HG03575 (cell line): ENCODE results near the gene DCXR.

Source experiments
- ATAC-seq: cut with Tn5 transposase; IDR thresholded peaks from one replicate; pipeline ENCODE4 v1.9.1; 2021; ENCODE audit not compliant: unreplicated experiment, insufficient number of reproducible peaks, low FRiP score; ENCODE audit errors: extremely low read depth

The DCXR gene

DNA sequence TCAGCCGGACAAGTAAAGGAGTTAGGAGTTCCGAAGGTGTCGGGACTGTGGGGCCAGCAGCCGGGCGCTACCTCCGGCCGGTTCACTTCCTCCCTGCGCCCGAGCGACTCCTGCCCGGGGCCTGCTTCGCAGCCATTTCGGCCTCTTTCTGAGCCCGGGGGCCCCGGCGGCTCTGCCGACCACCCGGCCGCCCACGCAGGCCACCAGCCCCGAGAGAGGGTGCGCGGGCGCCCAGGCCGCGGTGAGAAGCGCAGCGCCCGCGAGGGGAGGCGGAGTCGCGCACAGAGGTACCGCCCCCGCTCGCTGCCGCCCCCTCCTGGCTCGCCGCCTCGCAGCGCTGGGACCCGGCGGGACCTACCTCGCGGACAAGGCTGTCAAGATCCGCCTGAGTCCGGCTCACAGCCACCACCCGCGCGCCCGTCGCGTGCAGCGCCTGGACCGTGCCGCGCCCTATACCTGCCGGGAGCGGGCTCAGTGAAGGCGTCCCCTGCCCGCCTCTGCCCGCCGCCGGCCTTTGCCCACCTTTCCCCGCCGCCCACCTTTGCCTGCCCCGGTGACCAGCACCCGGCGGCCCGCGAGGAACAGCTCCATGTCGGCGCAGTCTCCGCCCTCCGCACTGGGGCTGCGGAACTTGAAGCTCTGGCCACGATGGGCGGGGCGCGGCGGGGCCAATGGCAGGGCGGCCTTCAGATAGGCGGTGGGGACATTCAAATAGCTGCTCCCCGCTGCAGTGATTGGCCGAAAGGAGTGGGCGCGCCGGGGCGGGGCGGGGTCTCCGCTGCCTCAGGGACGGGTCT is at the start of gene DCXR:
TSS of gene DCXR (minus strand) at position 606 of the 797 bp plus-strand sequence. CDS start at position 591, 15 bp downstream.
- ATAC-seq = peak; percentile 60

DNA sequence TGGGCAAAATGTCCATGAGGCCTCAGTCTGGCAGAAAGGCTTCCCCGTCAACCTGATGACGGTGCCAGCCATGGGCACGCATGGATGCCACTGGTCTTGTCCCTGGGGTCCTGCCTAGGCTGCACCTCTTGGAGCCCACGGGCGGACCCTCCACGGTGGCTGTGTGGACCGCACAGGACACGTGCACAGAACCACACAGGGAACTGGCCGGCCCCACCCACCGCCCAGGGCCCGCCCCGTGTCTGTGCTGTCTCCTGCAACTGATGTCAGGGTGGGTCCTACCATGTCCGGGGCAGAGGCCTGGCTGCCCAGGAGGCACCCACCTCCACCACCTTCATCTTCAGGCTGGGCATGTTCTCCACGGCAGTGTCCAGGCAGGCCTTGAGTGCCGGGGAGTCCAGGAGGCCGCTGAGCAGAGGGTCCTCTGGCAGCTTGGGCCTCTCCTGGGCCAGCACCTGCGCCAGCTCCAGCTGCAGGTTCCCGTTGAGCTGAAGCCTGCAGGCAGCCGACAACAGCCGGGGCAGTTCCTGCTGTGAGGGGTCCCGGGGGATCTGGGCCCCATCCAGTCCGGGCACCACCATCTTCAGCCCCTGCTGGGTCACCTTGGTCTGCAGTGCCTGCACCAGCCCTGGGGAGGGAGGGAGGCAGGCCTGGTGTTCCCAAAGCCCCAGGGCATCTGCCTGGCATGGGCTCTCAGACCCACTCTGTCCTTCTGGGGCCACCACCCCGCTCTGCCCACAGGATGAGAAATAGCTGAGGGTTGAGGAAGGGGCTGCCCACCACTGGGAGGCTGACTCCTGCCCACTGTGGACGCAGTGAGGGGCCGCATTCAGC is 48.7 kb upstream of the DCXR start:
- ATAC-seq = no peak

DNA sequence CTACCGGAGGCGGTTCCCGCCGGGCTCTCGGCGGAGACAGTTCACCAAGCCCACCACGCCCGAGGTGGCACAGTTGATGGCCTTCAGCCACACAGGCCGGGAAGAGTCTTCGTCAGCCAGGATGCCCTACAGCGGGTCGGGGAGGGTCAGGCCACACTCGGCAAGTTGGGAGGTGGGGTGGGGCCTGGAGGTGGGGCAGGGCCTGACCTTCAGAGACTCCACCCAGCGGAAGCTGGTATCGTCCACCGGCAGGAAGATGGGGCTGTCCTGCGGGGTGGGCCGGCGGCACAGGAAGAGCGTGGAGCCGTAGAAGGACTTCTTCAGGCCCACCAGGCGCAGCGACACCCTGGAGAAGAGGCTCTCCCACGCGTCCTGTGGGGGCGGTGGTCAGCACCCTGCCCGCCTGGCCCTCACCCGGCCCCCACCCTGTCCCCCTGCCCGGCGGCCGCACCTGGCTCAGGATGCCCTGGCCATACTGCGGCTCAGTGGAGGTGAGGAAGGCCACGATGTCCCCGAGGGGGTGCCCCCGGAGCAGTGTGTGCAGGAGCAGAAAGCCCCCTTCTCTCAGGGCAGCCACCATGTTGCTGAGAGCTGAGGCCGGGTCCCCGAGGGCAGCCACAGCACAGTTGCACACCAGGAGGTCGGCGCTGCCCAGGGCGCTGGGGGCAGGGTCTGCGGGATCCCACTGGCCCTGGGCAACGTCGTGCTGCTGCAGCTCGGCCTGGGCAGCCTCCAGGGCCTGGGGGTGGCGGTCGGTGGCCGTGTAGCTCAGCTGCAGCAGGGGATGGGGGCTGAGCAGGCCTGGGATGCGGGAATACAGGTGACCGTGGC is 47.7 kb upstream of the DCXR start:
- ATAC-seq = no peak

DNA sequence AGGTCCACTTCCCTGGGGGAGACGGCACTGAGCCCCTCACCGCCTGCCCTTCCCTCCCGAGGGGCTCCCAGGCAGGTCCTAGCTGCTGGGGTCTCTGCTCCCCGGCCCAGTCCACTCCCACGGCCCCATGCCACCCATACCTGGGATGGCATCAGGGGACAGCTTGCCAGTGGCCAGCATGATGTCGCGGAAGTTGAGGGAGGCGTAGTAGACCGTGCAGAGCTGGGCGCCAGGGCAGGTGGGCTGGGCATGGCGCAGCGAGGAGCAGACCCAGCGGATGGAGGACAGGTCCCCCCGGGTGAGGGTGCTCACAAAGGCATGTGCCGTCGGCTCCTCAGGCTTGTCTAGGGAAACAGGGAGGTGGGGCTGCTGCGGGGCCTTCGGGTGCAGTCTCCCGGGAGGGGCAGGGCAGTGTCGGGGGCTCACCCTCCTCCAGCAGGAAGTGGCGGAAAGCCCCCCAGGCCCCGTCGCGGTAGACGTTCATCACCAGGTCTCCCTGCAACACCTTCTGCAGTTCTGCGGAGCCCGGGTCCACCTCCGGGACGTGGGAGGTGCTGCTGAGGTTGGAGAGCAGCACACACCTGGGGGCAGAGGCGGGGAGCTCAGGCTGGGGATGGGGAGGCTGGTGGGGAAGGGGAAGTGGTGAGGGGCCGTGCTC is 47.0 kb upstream of the DCXR start:
- no peak for ATAC-seq

DNA sequence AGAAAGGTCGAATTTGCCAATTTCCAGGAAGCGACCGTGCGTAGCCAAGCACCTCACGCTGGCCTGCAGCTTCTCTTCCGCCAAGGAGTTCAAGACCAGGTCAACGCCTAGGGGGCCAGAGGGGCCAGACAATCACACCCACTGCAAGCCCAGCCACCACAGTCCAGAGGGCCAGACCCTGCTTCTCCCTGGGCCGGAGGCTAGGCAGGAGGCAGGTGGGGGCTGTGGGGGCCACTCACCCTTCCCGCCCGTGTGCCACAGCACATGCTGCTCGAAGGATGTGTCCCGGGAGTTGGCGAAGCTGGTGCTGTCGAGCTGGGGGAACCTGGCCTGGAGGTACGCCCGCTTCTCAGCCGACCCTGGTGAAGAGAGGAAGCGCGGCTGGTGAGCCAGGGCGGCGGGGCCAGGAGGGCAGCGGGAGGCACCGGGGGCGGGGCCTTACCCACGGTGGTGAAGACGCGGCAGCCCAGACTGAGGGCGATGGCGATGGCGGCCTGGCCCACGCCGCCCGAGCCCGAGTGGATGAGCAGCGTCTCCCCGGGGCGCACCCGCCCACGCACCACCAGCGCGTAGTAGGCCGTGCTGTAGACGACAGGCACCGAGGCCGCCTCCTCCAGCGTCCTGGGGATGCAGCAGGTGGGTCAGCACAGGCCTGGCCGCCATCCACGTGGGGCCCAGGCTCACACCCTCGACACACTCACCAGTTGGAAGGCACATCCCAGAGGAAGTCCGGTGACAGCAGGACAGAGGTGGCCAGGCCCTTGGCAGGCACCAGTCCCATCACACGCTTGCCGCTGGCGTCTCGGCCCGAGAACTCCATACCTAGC is 46.2 kb upstream of the DCXR start:
- no peak for ATAC-seq

DNA sequence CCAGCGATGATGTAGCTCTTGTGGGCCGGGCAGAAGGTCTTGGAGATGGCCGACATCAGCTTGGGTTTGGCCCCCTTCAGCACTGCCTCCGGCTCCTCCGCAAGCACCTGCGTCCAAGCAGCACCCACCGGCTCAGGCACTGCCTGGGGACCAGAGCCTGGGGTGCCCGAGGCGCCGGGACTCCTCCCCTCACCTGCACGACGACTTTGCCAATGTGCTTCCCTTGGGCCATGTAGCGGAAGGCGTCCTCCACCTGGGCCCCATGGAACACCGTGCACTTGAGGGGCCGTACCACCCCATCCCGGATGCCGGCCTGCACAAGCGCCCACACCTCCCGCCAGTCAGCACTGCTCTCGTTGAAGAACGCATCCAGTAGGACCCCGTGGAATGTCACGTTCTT is 45.5 kb upstream of the DCXR start:
- ATAC-seq = no peak

DNA sequence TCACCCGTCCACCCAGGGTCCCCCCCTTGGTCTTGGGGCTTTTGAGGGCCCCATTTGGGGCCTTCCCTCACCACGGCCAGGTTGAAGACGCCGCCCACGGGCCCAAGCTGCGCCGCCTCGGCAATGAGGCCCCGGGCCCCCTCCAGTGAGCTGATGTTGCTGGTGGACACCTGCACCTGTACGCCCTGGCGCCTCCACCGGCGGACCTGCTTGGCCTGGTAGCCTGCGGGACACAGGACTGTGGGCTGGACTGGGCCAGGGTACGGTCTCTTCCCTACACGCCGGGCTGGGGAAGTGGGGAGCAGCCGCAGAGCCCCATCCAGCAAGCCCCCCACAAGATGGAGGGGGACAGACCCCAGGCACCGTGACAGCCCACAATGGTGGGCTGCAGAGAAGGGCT is 45.0 kb upstream of the DCXR start:
- no peak for ATAC-seq

DNA sequence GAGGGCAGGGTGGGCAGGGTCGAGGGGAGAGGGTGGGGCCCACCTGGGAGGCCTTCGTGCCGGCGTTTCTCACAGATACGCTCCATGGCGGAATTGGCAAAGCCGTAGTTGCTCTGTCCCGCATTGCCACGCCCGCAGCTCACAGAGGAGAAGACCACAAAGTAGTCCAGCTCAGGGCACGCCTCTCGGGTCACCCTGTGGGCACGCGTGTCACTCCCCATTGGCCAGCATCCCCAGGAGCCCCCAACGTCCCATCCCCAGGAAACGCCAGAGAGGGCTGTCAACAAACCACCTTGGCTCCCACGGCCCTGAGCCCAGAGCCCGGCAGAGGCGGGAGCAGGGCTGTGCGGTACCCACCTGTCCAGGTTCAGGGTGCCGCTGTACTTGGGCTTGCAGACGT is 44.5 kb upstream of the DCXR start:
- no peak for ATAC-seq

DNA sequence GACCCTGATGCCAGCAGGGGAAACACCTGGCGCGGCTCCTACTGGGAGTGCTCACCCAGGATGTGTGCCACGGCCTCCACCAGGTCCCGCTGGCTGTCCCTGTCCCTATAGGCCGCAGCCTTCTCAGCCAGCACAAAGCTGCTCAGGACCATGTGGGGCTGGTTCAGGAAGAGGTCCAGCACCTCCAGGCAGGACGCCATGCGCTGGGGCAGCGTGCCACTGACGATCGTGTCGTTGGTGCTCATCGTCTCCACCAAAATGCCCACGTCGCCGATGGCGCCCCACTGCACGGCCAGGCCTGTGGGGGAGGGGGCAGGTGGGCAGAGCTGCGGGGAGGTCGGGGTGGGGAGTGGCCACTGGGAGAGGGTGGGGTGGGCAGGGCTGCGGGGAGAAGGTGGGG is 44.0 kb upstream of the DCXR start:
- no peak for ATAC-seq

DNA sequence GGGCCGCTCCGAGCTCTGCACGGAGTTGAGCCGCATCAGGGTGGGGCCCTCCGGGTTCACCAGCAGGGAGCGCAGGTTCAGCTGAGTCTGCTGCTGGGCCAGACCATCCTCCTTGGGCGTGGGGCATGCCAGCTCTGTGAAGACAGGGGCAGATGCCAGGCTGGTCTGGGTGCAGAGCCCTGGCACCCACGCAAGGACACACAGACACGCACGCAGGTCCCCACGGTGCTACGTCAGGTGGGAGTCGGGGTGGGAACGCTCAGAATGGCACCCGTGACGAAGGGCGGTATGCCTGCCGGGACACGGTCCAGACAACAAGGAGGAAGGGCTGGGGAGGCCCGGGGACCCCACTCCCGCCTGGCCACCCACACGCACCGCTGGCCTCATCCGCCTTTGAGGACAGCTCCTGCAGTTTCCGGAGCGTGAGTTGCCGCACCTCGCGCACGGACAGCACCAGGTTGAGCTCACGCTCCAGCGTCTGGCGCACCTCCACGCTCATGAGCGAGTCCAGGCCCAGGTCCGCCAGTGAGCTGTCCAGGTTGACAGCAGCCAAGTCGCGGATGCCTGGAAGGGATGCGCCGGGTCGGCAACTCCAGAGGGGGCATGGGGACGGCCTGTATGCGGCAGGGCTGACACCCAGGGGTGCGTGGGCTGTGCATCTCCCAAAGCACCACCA is 43.4 kb upstream of the DCXR start:
- ATAC-seq = no peak

DNA sequence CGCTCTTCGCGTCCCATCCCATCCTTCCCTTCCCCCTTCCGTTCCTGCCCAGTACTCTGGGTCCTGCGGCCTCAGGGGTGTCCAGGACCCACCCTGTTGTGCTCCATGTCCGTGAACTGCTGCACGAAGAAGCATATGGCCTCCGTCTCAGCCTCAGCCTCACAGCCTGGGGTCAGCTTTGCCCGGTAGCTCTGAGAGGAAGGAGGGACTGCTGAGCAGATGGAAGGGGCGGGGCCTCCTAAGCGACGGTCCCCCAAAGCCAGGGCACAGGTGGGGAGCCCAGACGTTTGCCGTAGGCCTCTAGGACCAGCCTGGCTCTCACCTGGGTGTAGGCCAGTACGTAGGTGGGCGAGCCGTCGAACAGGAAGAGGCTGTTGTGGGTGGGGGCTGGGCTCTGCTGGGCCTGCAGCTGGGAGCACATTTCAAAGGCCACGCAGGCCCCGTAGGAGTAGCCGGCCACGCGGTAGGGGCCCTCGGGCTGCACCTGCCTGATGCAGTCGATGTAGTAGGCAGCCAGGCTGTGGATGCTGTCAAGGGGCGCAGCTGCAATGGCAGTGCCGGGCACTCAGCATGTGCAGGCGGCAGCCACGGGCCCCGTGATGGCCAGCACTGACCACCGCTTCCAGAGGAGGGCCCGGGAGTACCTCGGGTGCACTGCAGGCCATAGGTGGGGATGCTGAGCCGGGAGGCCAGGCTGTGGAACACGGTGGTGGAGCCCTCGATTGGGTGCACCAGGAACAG is 42.7 kb upstream of the DCXR start:
- no peak for ATAC-seq

DNA sequence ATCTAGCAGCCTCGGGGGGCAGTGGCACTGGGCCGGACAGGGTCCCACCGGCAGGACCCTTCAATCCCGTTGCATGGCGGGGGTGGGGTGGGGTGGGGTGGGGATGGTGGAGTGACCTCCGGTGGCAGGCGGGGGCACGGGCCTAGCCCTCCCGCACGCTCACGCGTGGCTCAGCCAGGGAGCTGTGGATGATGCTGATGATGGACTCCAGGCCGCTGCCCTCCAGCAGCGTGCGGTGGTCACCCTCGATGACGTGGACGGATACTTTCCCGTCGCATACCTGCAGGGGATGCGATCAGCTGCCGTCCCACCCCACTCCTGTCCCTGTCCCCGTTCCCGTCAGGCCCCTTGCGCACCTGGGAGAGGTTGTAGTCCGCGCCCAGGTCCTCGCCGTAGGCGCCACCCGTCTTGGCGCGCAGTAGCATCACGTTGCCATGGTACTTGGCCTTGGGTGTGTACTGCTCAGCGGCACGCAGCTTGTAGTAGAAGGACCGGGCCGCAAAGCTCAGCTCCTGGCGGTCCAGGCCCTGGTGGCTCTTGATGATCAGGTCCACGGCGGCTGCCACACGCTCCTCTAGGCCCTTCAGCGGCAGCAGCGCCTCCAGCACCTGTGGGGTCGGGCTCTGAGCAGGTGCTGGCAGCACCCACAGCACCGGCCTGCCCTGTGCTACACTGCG is 41.6 kb upstream of the DCXR start:
- ATAC-seq = no peak

DNA sequence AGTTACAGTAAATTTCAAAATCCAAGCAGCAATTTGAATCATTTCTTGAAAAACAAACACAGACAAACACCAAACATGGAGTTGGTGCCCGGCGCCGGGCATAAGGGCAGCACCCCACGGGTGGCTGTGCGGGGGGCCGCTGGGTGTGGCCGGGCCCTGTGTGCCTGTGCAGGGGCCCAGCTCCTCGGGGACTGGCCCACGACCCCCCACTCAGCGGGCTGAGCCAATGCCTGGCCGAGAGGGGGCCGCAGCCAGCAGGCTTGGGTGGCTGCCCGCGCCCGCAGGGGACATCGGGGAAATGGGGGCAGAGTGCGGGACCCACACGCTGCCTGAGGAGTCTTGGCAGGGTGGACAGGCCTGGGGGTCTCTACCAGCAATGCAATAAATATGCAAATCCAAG is 40.9 kb upstream of the DCXR start:
- no peak for ATAC-seq

DNA sequence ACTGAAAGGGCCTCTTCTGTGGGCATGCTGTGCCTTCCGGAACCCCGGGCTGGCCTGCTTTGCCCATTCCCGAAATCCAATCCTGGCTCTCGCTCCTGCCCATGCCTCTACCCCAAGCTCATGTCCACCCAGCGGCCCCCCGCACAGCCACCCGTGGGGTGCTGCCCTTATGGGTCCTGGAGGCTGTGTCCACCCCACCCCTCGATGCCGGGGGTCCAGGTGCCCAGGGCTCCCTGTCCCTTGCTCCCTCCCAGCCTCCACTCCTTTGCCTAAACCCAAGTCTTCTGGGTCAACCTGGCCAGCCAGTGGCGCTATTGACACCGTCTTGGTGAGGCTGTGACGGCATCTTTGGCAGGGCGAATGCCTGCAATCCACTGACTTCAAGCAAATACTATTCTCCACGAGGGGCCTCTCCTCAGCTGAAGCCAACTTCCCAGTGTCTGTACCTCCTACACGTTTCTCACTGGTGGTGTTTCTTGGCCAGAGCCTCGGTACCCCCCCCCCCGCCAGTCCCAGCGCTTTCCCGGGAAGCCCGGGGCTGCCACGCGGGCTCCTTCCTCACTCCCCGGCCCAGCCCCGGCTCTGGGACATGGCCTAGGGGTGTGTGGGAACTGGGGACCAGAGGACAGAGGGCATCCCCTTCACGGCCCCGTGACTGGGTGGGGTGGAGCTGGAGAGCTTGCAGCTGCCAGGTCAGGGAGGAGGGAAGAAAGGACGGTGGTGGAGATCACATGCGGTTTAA is 40.3 kb upstream of the DCXR start:
- ATAC-seq = no peak

DNA sequence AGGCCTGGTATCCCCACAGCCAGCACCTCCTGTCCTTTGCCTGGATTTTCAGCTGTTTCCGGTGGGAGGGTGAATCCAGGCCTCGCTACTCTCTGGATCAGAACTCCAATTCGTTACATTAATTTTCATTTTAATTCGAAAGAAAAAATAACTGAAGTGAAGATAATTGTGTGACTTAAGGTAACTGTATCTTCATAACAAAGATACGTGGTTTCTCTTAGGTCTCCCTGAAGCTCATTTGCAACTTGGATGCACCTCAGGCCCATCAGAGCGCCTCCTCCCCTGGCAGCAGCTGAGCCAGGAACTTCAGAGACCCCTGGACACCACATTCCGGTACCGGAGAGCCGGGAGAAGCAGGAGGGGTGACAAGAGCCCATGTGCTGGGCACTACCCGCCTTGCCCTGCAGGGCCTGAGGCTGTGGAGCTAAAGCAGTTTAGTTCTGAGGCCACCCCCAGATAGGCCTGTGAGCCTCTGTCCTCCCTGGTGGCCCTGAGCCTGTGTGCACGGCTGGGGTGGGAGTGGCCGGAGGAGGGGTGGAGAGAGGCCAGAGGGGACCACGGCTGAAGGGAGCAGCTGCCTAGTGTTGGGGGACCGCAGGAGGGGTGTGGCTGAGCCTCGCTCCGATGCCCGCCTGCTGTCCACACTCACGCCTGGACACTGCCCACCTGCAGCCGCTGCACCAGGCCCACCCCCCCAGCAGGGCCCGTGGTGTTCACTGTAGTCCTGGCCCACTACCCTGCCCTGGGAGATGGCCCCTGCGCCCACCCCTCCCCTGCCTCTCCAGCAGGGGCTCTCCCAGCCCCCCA is 39.5 kb upstream of the DCXR start:
- no peak for ATAC-seq
